ENCODE data around the gene NDUFA8. TPM values are rescaled to one million over a fixed set of nuclear protein-coding genes. Genes with fewer than 3 reads are reported as not detected.

The NDUFA8 gene
- total and polyA plus RNA-seq, 10 of the 15 experiments (the other 5 are each of a cell fraction or from before 2014, with no cell fraction given), result 44.9 to 159 (median 90.8) TPM

DNA sequence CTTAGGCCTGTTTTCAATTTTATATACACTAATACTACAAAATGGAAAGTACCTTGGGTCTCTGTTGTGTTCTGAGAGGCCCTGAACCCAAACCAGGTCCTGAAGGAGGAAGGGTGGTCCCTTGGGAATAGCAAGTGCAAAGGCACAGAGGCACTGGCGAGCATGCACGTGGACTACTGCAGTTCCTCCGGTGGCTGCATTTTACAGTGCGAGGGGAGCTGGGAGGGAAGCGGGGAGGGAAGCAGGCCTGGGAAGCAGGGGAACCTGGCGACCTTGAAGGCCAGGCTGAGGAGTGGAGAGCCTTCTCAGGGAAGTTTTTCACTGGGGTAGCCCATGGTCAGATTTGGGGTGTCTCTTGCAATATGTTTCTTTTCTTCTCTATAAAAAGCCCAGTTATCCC lies 34.1 kb upstream of the NDUFA8 start (continued):
- no peak for TF ChIP-seq ZSCAN29 (IDR thresholded peaks at IDR 0.05)

DNA sequence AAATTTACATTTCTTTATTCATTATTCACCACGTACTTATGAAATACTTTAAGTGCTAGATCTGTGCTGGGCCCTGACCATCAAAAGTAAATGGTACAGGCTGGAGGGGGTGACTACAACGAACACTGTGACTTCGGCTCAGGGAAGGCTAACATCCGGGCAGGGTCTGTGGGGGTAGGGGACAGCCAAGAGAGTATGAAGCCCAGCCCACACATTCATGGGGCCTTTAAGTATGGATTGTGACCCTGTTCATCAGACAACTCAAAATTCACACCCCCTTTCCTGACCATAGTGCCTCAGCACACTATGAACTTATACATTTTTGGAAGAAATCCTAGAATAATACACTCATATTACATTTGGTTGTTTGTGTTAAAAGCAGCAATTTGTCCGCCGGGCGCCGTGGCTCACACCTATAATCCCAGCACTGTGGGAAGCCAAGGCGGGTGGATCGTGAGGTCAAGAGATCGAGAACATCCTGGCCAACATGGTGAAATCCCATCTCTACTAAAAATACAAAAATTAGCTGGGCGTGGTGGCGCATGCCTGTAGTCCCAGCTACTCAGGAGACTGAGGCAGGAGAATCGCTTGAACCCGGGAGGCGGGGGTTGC lies 33.4 kb upstream of the NDUFA8 start:
- H3K4me2 ChIP-seq (ENCODE audit: control insufficient read depth, insufficient read depth), result no peak overlapping the region
- no peaks in the 10 kb centered on the region for H4K20me1 ChIP-seq (ENCODE audit: control insufficient read depth, insufficient read depth)
- ATAC-seq (no peak), FAIRE-seq (no peak), DNase-seq (ENCODE audit: low read depth, low spot score) (no peak)
- no peak overlapping the region for H3K9ac ChIP-seq (ENCODE audit: control insufficient read depth, insufficient read depth, low read length)
- intact Hi-C loops (cut with micrococcal nuclease; ENCODE audit: unreplicated experiment) (no loop called here), in situ Hi-C loops (cut with MboI) (no loop called here)
- no peaks in the 10 kb centered on the region for H3K4me1 ChIP-seq (ENCODE audit: control insufficient read depth, insufficient read depth, low read length)
- no peaks in the 10 kb centered on the region for H3K36me3 ChIP-seq (ENCODE audit: control insufficient read depth in 2 of 2, insufficient read depth in 2 of 2, low read length in 1 of 2)
- WGBS (ENCODE audit: insufficient coverage, insufficient replicate concordance, low lambda C conversion rate, missing lambda C conversion rate), result 75% methylated on average over 16 of the region's 16 CpGs
- no peaks in the 10 kb centered on the region for H3K27me3 ChIP-seq (replicated peaks in 1 of 2; ENCODE audit: control insufficient read depth in 2 of 2, insufficient read depth in 2 of 2, low read length in 1 of 2)
- no peak overlapping the region for H3K27ac ChIP-seq (ENCODE audit: control insufficient read depth, insufficient read depth)
- TF ChIP-seq NR2C2 (IDR thresholded peaks at IDR 0.05; ENCODE audit: borderline replicate concordance, control insufficient read depth, insufficient read length, low read depth) (no peak), TAF1 (IDR thresholded peaks at IDR 0.05; ENCODE audit: borderline replicate concordance, low read depth, low read length) (no peak), SIN3A (IDR thresholded peaks at IDR 0.05; ENCODE audit: low read depth, low read length) (no peak), RELA (IDR thresholded peaks at IDR 0.05; ENCODE audit: borderline replicate concordance, partially characterized antibody) (no peak), ZNF207 (IDR thresholded peaks at IDR 0.05; ENCODE audit: borderline replicate concordance) (no peak), JUND (IDR thresholded peaks at IDR 0.05; ENCODE audit: low read depth, low read length) (no peak), BACH1 (IDR thresholded peaks at IDR 0.05; ENCODE audit: borderline replicate concordance) (no peak), ASH2L (IDR thresholded peaks at IDR 0.05; ENCODE audit: borderline replicate concordance, low read depth) (no peak)
- TF ChIP-seq, protein P1, sequence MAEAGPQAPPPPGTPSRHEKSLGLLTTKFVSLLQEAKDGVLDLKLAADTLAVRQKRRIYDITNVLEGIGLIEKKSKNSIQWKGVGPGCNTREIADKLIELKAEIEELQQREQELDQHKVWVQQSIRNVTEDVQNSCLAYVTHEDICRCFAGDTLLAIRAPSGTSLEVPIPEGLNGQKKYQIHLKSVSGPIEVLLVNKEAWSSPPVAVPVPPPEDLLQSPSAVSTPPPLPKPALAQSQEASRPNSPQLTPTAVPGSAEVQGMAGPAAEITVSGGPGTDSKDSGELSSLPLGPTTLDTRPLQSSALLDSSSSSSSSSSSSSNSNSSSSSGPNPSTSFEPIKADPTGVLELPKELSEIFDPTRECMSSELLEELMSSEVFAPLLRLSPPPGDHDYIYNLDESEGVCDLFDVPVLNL (IDR thresholded peaks at IDR 0.05; ENCODE audit: low read depth, low read length), result no peak
- TF ChIP-seq, protein P2, sequence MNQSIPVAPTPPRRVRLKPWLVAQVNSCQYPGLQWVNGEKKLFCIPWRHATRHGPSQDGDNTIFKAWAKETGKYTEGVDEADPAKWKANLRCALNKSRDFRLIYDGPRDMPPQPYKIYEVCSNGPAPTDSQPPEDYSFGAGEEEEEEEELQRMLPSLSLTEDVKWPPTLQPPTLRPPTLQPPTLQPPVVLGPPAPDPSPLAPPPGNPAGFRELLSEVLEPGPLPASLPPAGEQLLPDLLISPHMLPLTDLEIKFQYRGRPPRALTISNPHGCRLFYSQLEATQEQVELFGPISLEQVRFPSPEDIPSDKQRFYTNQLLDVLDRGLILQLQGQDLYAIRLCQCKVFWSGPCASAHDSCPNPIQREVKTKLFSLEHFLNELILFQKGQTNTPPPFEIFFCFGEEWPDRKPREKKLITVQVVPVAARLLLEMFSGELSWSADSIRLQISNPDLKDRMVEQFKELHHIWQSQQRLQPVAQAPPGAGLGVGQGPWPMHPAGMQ (IDR thresholded peaks at IDR 0.05; ENCODE audit: borderline replicate concordance), result no peak
- ChIA-PET SMC1A (ENCODE audit: uncharacterized antibody, unreplicated experiment) (no interaction called here), RAD21 (ENCODE audit: unreplicated experiment) (no interaction called here), POLR2A (no interaction called here), CTCF (interaction anchor here (1.4 kb wide), 1 partner anchor 157 kb away, joined by 4 read pairs; no protein-coding TSS in a partner anchor)
- H3K4me3 ChIP-seq, result no peak overlapping the region
- BruUV-seq (replicated peaks), result no TSS peak
- no peak overlapping the region for H2AFZ ChIP-seq (ENCODE audit: control insufficient read depth, low read depth, low read length)
- no peaks in the 10 kb centered on the region for H3K9me3 ChIP-seq (replicated peaks; ENCODE audit: control insufficient read depth, insufficient read depth, low read length)
- H3K79me2 ChIP-seq (ENCODE audit: control insufficient read depth, insufficient read depth, low read length), result no peaks in the 10 kb centered on the region

Data from GM12878 (cell line).